Neural progenitor cell (in vitro differentiated cells): ENCODE results near the gene PA2G4.

Experiments
- CTCF ChIP-seq: fragments of 200-600 bp; sonication (generic); IDR thresholded peaks from 2 replicates; pipeline ENCODE4 v1.5.1; 2017; ENCODE audit warnings: antibody characterized with exemption, mild to moderate bottlenecking
- EZH2 ChIP-seq: fragments of 200-600 bp; sonication (generic); IDR thresholded peaks from 2 replicates; pipeline ENCODE4 v1.6.1; 2017; ENCODE audit warnings: antibody characterized with exemption, mild to moderate bottlenecking, moderate library complexity
- EZH2phosphoT487 ChIP-seq: fragments of 200-600 bp; sonication (generic); IDR thresholded peaks from 2 replicates; pipeline ENCODE4 v1.6.1; 2017; ENCODE audit warnings: antibody characterized with exemption

GRCh38 chr12:56116267-56117081 lies 12.1 kb downstream of the PA2G4 start, which contains the start of gene RPL41:
- TF ChIP-seq CTCF (no peak), EZH2 (no peak), EZH2phosphoT487 (no peak)
